SK-N-SH treated with all-trans-retinoic acid at 6 μM for 48 hours (cell line): Measurements from ENCODE around the gene CES3.

Source experiments
- ATAC-seq: fragments of 200-7000 bp; cut with Tn5 transposase; 3 replicates; pipeline ENCODE4 v1.9.1; 2020; ENCODE audit warnings: mild to moderate bottlenecking, moderate library complexity
- ARNTL ChIP-seq: fragments of 450-650 bp; formaldehyde crosslinking; IDR thresholded peaks from 2 replicates; pipeline ENCODE4 v1.5.0; 2020; ENCODE audit warnings: low read depth, mild to moderate bottlenecking, moderate library complexity, borderline replicate concordance
- CSDC2 ChIP-seq: fragments of 250-450 bp; sonication (Bioruptor Pico); IDR thresholded peaks from 2 replicates; pipeline ENCODE4 v1.5.0; 2020; ENCODE audit warnings: mild to moderate bottlenecking, moderate library complexity
- CSRNP3 ChIP-seq: fragments of 250-450 bp; sonication (Bioruptor Pico); IDR thresholded peaks from 2 replicates; pipeline ENCODE4 v1.5.1; 2021; ENCODE audit warnings: mild to moderate bottlenecking, moderate library complexity
- ESRRG ChIP-seq: fragments of 250-450 bp; sonication (Bioruptor Pico); IDR thresholded peaks from 2 replicates; pipeline ENCODE4 v1.6.1; 2021; ENCODE audit warnings: mild to moderate bottlenecking
- ISL1 ChIP-seq: fragments of 250-450 bp; sonication (Bioruptor Pico); IDR thresholded peaks from 2 replicates; pipeline ENCODE4 v2.1.2; 2022; ENCODE audit warnings: mild to moderate bottlenecking, moderate library complexity
- OSR1 ChIP-seq: fragments of 250-450 bp; sonication (Bioruptor Pico); IDR thresholded peaks from 2 replicates; pipeline ENCODE4 v1.8.0; 2022; ENCODE audit warnings: moderate library complexity, mild to moderate bottlenecking, inconsistent platforms
- PATZ1 ChIP-seq: fragments of 250-450 bp; sonication (Bioruptor Pico); IDR thresholded peaks from 2 replicates; pipeline ENCODE4 v1.8.0; 2020; ENCODE audit warnings: mild to moderate bottlenecking, moderate library complexity, borderline replicate concordance
- PPARA ChIP-seq: fragments of 250-450 bp; sonication (Bioruptor Pico); IDR thresholded peaks from 2 replicates; pipeline ENCODE4 v1.5.0; 2020; ENCODE audit warnings: mild to moderate bottlenecking, borderline replicate concordance
- RARB ChIP-seq: fragments of 250-450 bp; sonication (Bioruptor Pico); IDR thresholded peaks from 2 replicates; pipeline ENCODE4 v1.8.0; 2021; ENCODE audit warnings: mild to moderate bottlenecking, moderate library complexity
- SNAI2 ChIP-seq: fragments of 250-450 bp; sonication (Bioruptor Pico); IDR thresholded peaks from 2 replicates; pipeline ENCODE4 v1.5.0; 2020; ENCODE audit warnings: mild to moderate bottlenecking, moderate library complexity
- TCF4 ChIP-seq: fragments of 250-450 bp; sonication (Bioruptor Pico); IDR thresholded peaks from 2 replicates; pipeline ENCODE4 v1.8.0; 2021; ENCODE audit warnings: mild to moderate bottlenecking, moderate library complexity, borderline replicate concordance
- TSHZ2 ChIP-seq: fragments of 250-450 bp; sonication (Bioruptor Pico); IDR thresholded peaks from 2 replicates; pipeline ENCODE4 v1.5.0; 2020; ENCODE audit warnings: mild to moderate bottlenecking, moderate library complexity
- ZFP3 ChIP-seq: fragments of 250-450 bp; sonication (Bioruptor Pico); IDR thresholded peaks from 2 replicates; pipeline ENCODE4 v1.5.0; 2020; ENCODE audit warnings: mild to moderate bottlenecking, moderate library complexity
- ZFP30 ChIP-seq: fragments of 450-650 bp; formaldehyde crosslinking; IDR thresholded peaks from 2 replicates; pipeline ENCODE4 v1.5.0; 2022; ENCODE audit warnings: mild to moderate bottlenecking, moderate library complexity
- ZNF565 ChIP-seq: fragments of 450-650 bp; formaldehyde crosslinking; conservative IDR thresholded peaks from 2 replicates; pipeline ENCODE4 v1.5.0; 2020; ENCODE audit warnings: low read depth, mild to moderate bottlenecking, moderate library complexity
- ZNF70 ChIP-seq: fragments of 450-650 bp; formaldehyde crosslinking; IDR thresholded peaks from 2 replicates; pipeline ENCODE4 v1.5.0; 2020; ENCODE audit warnings: mild to moderate bottlenecking, moderate library complexity
- ZNF8 ChIP-seq: fragments of 450-650 bp; formaldehyde crosslinking; IDR thresholded peaks from 2 replicates; pipeline ENCODE4 v1.5.0; 2020; ENCODE audit warnings: mild to moderate bottlenecking, moderate library complexity

CES3 gene

DNA sequence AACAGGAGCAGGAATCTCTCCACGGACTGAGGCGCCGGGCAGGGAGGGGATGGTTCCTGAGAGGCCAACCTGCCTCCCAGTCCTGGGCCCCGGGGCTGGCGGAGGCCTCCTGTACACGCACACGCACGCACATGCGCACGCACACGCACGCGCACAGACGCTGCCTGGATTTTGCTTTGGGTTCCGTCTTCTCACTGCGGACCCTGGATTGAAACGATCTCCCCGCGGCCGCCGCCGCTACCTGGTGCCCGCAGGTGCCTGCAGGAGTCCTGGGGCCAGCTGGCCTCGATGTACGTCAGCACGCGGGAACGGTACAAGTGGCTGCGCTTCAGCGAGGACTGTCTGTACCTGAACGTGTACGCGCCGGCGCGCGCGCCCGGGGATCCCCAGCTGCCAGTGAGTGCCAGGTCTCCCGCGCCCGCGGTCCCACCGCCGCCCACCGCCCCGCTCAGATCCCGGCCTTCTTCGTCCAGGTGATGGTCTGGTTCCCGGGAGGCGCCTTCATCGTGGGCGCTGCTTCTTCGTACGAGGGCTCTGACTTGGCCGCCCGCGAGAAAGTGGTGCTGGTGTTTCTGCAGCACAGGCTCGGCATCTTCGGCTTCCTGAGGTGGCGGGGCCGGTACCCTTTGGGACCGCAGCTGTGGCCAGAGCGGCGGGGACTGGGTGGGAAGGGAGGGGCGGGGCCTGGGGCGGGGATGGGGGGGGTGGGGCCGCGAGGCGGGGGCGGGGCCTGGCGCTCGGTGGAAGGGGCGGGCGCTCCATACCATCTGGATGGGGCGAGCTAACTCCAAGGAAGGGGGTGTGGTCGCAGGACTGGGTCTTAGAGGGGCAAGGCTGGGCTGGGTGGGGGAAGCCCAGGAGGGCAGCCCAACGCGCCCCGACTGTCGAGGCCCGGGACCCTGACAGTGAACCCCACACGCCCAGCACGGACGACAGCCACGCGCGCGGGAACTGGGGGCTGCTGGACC, 39.6 kb downstream of the CES3 start (continued):
- TF ChIP-seq TSHZ2 (CRISPR knock-in tag) (no peak), OSR1 (no peak), ZFP3 (no peak), CSDC2 (CRISPR knock-in tag) (no peak), ISL1 (no peak), RARB (no peak)

DNA sequence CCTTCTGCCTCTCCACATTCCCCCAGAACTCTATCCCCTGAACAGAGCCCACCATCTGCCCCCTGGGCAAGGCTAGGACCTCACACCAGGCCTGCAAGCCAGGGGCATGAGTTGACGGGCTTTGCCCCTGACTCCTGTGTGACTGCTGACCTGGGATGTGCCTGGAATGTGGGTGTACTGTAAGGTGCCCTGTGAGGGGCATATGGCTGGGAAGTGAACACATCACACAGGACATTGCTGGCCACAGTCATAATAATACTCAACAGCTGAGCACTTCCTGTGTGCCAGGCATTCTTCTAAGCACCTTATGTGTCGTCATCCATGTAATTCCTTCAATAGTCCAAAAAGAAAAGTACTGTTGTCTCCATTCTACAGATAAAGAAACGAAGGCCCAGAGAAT, 40.7 kb downstream of the CES3 start:
- TF ChIP-seq CSRNP3 (CRISPR knock-in tag) (no peak), ESRRG (CRISPR knock-in tag) (no peak), ISL1 (no peak), ZNF565 (no peak), ZNF8 (CRISPR knock-in tag) (no peak), ZNF70 (CRISPR knock-in tag) (no peak), ZFP30 (CRISPR knock-in tag) (no peak), PPARA (CRISPR knock-in tag) (no peak), TCF4 (no peak), PATZ1 (CRISPR knock-in tag) (no peak), TSHZ2 (CRISPR knock-in tag) (no peak), SNAI2 (CRISPR knock-in tag) (no peak)
- no peak for ATAC-seq

GRCh38 chr16:67006930-67007658, 46.0 kb downstream of the CES3 start:
- TF ChIP-seq ZNF565, result no peak
- no peak for TF ChIP-seq SNAI2 (CRISPR knock-in tag)
- TF ChIP-seq CSDC2 (CRISPR knock-in tag), result no peak
- TF ChIP-seq ZFP30 (CRISPR knock-in tag), result no peak
- TF ChIP-seq ISL1, result no peak
- TF ChIP-seq PATZ1 (CRISPR knock-in tag), result no peak
- TF ChIP-seq PPARA (CRISPR knock-in tag), result no peak
- no peak for TF ChIP-seq ARNTL (CRISPR knock-in tag)
- TF ChIP-seq ZNF8 (CRISPR knock-in tag), result no peak

More at GRCh38 chr16:67006930-67007658, 46.0 kb downstream of the CES3 start:
- ATAC-seq, result peak; percentile 70
